GM18505 (cell line): ENCODE data around the gene ARHGAP31.
"Not testable (repeated sequence)": the region's sequence is repeated elsewhere in the genome, so short reads cannot be mapped to it uniquely, and the experiment has no call there.

Experiments used
- ATAC-seq: cut with Tn5 transposase; IDR thresholded peaks from one replicate; pipeline ENCODE4 v1.9.1; 2021; ENCODE audit not compliant: unreplicated experiment
- POLR2A ChIP-seq: IDR thresholded peaks from 4 replicates; pipeline ENCODE4 v1.6.1; 2011; ENCODE audit warnings: borderline replicate concordance; ENCODE audit not compliant: insufficient read depth, insufficient read length; ENCODE audit errors: extremely low read depth

Gene ARHGAP31

DNA sequence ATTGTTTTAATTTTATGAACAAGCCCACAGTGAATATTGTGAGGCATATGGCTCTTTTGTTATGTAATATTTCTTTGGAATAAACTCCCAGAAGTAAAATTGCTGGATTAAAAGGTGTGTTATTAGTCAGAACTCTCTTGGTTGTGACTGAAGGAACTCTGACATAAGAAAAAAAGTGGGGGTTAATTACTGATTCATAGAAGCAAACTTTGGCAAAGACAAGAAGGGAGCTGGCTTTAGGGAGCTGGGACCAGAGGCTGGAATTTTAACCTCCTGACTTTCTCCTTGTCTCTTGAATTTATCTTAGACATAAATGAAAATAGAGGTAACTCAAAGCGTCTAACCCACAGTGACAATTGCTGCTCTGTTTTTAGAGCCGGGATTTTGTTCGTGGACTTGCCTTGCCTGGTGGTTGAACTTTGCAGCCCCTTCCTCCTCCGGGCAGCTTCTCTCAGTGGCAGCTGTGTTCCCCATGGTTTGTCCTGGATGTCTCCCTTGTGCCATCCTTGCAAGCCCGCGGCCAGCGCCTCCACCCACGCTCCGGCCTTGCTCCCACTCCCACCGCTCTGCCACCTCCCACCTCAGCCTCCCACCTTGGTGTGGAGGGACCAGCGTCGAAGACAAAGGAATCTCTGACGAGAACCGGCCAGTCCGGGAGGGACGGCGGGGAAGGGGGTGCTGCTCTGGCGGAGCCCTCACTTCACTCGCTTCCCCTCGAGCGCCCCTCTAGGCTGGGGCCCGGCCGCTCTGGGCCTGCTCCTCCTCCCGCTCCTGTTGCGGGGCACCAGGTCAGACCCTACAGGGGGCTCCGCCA is 28.0 kb downstream of the ARHGAP31 start:
- TF ChIP-seq POLR2A: no peak
- ATAC-seq: peak; percentile 31

DNA sequence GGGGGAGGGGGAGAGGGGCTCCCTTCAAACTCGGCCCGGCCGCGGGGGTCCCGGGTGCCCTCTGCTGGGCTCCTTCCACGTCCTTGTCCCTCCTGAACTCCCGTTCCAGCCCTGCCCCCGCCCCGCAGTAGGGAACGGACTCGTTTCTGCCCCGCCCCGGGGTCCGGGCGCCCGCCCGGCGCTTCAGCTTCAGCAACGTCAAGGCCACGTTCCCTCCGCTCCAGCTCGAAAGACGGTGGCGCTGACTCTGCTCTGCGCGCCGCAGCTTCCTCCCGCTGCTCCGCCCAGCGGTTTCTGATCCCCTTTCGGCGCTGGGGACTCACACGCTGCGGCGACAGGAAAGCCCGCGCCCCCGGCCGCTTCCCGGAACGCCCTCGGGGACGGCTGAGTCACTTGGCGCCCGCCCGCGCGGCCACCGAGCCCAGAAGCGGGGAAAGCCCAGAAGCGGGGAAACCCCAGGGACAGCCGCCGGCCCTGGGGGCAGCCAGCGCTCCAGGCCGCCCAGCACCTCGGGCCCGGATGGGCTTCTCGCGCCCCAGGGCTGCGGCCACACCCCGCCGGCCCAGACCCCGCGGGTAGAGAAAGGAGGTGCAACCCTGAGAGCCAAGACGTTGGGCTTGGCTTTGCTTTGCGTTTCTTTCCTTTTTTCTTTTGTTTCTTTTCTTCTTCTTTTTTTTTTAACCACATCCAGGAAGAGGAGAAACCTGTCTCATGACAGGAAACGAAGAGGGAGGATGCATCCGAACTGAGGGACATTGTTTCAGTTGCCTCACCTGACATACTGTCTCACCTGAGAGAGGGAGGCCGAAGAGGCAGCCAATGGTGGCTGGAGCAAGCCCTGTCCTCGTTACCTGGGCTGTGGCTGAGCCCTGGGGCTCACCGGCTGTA is 28.9 kb downstream of the ARHGAP31 start:
- peak; percentile 87 for ATAC-seq
- TF ChIP-seq POLR2A: peak; percentile 80

DNA sequence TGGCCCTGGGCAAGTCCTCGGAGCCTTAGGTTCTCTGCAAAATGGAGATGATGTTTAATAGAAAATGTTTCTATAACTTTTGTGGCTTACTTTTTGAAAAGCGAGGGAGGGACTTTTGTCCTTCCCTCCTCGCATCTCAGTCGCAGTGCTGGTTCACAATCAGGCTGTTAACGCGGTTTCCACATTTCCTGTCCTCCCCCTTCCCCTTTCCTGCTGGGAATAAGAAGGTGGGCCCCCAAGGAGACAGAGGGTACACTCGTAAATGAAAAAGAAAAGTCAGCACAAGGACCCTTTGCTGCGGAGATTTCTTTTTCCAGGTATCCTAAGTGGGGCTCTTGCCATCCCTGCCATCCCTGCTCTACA is 29.5 kb downstream of the ARHGAP31 start:
- no peak for ATAC-seq
- TF ChIP-seq POLR2A: no peak

DNA sequence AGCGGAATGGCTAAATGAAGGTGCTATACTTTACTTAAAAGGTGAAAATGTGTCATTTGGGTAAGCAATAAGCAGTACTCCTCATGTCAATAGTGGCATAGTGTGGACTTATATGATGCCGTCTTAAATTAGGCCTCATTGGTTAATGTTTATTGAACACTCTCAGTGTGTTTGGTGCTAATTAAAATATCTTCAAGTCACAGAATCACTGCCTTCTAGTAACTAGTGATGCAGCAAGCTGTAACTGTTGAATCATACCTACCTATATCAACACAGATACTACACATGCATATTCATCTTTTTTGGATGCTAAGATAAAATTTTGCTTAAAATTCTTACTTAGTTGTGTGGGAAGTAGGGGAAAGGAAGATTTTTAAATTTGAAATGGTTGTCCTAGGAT is 30.7 kb downstream of the ARHGAP31 start:
- no peak for ATAC-seq
- no peak for TF ChIP-seq POLR2A

DNA sequence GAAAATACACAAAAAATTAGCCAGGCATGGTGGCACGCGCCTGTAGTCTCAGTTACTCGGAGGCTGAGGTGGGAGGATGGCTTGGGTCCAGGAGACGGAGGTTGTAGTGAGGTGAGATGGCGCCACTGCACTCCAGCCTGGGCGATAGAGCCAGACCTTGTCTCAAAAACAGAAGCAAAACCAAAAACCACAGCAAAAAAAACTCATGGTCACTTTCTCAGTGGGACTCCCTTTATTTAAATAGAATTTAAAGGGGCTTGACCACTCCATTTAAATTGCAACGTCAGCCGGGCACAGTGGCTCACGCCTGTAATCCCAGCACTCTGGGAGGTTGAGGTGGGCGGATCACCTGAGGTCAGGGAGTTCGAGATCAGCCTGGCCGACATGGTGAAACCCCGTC is 32.8 kb downstream of the ARHGAP31 start:
- ATAC-seq: no peak
- no peak for TF ChIP-seq POLR2A

DNA sequence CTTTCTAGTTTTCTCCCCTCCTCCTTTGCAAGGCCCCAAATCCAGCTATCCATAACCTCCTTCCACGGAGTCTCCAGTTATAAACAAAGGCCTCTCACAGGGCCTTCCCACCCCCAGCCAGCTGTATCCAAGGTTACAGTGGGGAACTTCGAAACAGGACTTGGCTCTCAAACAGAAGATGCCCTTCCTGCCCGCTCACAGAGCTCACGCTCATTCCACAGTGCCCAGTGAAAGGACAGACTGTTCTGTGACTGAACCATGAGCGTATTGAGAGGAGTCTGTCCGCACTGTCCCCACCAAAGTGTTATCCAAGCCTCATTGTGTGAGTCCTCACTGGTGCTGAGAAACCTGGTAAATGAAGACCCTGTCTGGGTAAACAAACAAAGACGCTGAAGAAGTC is 35.4 kb downstream of the ARHGAP31 start:
- no peak for ATAC-seq

DNA sequence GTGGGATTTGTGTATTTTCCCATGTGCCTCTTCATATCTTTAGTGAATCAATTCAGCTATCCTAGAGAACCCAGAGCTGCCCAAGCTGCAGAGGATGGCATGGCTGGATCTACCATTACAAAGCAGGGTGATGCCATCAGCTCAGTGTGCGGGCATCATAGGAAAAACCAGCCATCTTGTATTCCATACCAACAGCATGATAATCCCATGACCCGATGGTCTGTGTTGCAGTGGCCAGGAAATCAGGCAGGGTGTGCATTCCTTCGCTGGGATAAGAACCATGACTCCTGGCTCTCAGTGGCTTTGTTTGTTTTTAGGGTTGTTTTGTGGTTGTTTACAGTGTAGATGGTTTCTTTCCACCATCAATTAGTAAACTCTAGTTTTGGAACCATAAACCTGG is 36.0 kb downstream of the ARHGAP31 start:
- no peak for TF ChIP-seq POLR2A
- no peak for ATAC-seq

More for the DNA sequence above, 35.4 kb downstream of the ARHGAP31 start:
- no peak for TF ChIP-seq POLR2A

DNA sequence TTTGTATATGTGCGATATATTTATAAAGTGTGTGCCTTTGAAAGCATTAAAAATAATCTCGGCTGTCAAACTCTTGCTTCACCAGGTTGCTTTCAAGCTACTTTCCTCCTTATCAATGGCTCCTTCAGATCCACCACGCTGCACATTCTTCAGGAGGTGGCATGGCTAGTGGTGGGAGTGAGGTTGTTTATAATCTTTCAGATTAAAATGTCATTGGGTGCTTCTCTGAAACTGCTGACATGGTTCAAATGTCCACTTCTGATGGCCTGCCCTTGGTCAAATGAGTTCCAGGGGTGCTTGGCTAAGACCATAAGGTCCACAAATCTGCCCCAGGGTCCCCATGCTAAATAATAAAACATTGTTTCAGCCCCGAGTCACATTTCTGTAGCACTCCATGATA is 36.7 kb downstream of the ARHGAP31 start:
- ATAC-seq: no peak
- no peak for TF ChIP-seq POLR2A

DNA sequence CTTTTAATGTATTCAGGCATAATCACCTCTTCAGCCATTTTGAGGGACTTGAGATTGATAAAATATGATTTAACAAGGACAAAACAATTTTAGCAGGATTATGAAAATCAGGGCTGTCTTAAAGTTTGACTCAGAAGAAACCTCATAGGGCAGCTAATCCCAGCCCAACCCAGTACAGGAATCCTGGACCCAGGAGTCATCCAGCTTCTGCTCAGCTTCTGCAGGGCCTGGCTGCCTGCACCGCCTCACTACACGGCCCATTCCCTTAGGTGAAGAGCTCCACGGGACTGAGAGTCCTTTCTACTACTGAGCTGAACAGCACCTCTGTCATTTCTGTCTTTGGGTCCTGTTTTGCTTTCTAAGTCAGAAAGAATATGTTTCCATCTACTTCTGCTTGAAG is 37.5 kb downstream of the ARHGAP31 start:
- no peak for ATAC-seq
- TF ChIP-seq POLR2A: no peak

DNA sequence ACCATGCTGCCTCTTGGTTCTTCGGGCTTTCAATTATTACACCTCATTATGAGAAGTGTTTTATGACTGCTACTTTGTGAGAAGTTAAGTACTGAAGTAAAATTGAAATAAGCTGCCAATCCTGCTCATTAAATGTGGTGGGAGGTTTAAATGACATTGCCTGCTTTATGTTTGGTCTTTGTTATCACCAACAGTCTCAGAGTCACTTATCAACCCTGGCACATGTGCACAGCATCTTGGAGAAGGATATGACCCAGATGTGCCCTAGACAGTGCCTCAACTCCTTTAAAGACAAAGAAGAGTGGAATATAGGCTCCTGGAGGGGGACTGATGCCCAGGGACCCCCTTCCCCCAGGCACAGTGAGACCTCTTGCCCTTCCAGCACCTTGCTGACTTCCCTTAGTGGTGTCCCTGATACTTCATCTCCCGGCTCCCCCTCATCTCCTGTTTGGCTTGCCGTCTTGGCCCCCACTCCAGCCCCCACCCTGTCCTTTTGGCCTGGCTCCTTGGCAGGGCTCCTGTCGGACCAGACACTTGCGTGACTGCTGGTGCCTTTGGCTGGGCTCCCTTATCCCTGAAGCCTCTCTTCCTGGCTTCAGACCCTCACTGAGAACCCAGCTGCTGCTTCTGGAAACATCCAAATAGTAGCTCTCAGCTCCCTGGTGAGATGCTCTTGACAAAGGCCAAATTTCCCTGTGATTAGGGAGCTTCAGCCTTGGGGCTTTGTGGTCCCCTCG is 39.8 kb downstream of the ARHGAP31 start:
- no peak for TF ChIP-seq POLR2A
- ATAC-seq: no peak

DNA sequence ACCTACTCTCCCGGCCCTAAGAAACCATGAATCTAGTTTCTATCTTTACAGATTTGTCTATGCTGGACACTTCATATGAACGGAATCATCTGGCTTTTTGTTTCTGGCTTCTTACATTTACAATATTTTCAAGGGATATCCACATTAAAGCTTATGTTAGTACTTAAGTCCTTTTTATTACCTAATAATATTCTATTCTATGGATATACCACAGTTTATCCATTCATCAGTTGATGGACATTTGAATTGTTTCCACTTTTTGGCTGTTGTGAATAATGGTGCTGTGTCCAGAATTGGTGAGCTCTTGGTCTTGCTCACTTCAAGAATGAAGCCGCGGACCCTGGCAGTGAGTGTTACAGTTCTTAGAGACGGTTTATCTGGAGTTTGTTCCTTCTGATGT is 42.6 kb downstream of the ARHGAP31 start:
- ATAC-seq: no peak
- TF ChIP-seq POLR2A: no peak

DNA sequence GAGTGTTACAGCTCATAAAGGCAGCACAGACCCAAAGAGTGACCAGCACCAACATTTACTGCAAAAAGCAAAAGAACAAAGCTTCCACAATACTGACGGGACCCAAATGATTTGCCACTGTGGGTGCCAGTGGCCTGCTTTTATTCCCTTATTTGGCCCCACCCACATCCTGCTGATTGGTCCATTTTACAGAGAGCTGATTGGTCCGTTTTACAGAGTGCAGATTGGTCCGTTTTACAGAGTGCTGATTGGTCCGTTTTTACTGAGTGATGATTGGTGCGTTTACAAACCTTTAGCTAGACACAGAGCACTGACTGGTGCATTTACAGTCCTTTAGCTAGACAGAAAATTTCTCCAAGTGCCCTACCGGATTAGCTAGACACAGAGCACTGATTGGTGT is 43.2 kb downstream of the ARHGAP31 start:
- not testable (repeated sequence) for ATAC-seq

DNA sequence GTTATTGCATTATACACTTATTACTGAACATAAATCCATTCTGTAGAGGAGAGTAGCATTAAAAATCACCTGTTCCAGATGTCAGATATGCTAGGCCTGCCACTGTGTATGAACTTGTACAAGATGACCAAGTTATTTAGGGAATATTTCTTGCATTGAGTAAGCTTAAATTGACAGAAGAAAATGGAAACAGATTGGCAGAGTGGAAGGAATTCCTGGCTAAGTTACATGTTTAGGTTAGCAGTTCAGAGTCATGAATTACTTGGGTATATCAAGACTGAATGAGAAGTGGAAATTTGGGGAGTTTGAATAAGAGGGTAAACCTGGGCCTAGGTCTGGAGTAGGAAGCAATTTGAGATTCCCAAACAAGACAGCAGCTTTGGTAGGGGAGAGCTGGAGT is 44.6 kb downstream of the ARHGAP31 start:
- no peak for ATAC-seq
- TF ChIP-seq POLR2A: no peak
